GM18873 (cell line): ENCODE measurements around the gene MNX1.

Experiments
- ATAC-seq: cut with Tn5 transposase; IDR thresholded peaks from one replicate; pipeline ENCODE4 v1.9.1; 2021; ENCODE audit warnings: mild to moderate bottlenecking, moderate library complexity, moderate number of reproducible peaks; ENCODE audit not compliant: unreplicated experiment, low FRiP score

MNX1 gene

GRCh38 chr7:157017149-157017548, 6.7 kb upstream of the MNX1 start:
- ATAC-seq = no peak

DNA sequence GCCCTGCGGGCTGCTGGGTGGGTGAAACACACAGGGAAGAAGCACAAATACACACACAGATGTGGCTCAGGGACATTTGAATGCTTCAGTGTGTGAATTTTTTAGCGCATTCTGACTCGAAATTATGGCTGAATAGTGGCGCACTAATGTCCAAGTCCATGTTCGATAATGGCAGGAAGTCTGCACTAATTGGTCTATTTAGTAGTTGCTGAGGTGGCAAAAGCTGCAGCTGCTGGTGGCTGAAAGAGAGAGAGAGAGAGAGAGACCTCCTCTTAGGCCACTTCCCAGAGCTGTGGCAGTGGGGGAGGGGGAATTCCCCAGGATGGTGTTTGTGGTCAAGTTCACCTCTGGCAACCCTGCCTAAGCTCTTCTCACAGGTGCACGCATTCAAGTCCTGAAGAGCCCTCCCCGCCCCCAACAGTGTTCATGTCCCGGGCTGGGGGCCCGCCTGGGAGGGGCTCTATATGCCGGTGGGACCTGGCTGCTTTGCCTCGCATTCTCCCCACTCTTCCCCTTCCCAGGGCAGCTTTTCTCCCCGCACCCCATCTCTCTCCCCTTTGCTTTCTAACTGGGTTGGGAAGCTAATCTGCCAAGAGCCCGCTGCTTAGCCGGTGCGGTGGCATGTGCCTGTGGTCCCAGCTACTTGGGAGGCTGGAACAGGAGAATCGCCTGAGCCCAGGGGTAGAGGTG, 6.0 kb upstream of the MNX1 start:
- ATAC-seq = peak; percentile 86

DNA sequence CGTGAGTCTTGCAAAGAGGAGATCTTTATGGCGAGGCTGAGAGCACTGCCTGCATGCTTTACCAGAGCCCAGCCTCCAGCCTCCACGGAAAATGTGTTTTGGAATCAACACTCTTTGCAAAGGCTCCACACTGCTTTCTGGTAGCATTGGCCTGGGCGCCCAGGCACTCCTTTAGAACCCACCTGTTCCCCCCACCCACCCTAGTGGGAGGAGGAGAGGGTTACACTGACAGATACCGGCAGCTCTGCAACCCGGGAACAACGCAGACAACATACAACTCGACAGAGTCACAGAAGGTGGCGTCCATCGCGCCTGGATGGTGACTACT, 5.5 kb upstream of the MNX1 start:
- peak; percentile 4 for ATAC-seq

DNA sequence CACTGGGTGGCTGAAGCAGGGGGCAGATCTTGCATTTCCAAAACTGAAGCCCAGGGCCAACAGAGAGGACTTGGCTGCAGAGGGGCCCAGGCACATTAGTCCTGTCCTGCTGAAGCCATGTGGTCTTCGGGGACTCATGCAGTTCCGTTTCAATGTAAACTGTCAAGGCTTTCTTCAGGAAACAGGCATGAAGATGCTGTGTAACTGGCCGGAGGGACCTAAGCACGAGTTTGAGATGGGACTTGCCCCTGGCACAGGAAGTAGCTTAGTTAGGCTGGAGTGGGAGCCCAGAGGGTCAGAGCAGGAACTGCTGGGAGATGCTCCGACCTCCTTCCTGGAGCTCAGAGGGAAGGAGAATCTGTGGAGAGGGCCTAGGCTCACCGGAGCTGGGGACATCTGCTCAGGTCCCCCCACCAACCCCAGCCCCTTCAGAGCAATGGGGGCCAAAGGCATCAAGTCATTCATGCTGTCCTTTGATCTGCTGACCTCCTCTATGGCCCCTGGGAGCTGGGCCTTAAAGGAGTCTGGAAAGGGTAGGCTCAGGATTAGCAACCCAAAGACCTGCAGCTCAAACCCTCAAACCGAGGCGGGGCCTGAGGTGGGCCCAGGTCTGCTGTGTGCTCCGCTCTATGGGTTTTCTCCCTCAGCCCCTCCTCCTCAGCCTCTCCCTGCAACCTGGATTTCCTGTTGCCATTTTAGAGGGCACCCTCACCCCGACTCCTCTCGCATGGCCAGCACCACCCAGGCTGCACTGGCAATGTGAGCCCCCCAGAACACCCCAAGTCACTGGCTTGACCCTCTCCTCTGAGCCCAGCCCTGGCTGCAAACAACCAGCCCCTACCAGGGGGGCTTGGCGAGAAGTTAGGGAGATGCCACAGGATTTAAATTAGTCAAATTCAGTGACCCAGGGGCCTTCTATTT, 4.4 kb upstream of the MNX1 start:
- ATAC-seq = no peak

- no peak for ATAC-seq
These were observed 3.4 kb upstream of the MNX1 start for GRCh38 chr7:157013602-157014549.

GRCh38 chr7:157013101-157013500, 2.6 kb upstream of the MNX1 start:
- no peak for ATAC-seq

- no peak for ATAC-seq
These were observed 1.7 kb upstream of the MNX1 start for GRCh38 chr7:157012113-157012547.

- no peak for ATAC-seq
These were observed 1.1 kb upstream of the MNX1 start for GRCh38 chr7:157011333-157012112.

- ATAC-seq = peak; percentile 38
These were observed 480 bp downstream of the MNX1 start for GRCh38 chr7:157009778-157010587.

DNA sequence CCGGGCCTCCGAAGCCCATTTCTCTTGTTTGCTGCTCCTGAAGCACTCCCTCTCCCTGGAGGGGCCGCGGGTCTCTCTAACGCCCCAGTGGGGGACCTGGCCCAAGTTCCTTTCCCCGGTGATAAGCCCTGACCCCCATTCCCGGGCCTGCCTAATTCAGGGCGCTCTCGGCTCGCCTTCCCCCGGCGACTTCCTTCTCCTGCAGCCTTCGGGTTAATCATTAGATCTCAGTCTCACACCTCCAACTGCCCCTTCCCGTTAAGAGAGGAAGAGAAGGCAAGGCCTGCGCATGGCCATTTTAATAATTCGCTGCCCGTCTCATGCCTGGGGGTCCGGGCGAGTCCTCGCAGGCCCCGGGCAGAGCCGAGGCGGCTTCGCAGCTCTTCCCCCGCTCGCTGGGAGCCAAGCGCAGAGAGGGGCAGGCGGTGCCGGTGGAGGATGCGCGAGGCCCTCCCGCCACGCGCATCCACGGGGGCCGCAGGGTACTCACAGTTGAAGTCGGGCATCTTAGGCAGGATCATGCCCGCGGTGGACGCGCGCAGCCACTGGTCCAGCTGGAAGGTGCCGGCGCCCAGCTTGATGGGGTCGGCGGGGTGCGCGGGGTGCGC, 1.2 kb downstream of the MNX1 start:
- no peak for ATAC-seq

GRCh38 chr7:157008206-157009169, 2.0 kb downstream of the MNX1 start:
- ATAC-seq = no peak

- no peak for ATAC-seq
These were observed 2.9 kb downstream of the MNX1 start for GRCh38 chr7:157007470-157008066.

GRCh38 chr7:157006829-157007469, 3.5 kb downstream of the MNX1 start:
- no peak for ATAC-seq

DNA sequence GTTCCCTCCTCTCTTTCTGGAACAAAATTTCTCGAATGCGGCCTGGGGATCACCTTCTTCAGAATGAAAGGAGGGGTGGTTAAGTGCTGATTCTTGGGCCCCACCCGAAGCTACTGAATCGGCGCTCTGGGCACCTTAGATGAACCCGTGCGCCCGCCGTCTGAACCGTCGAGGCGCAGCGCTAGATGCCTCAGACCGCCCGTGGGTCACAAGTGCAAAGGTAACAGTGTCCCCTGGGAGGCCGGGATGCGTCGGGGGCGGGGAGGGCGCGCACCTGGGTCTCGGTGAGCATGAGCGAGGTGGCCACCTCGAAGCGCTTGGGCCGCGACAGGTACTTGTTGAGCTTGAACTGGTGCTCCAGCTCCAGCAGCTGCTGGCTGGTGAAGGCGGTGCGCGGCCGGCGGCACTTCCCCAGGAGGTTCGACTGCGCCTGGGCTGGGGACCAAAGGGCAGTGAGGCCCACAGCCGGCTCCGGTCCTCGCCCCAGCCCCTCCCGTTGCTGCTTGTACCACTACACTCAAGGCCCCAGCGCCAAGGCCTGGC, 4.2 kb downstream of the MNX1 start:
- no peak for ATAC-seq

DNA sequence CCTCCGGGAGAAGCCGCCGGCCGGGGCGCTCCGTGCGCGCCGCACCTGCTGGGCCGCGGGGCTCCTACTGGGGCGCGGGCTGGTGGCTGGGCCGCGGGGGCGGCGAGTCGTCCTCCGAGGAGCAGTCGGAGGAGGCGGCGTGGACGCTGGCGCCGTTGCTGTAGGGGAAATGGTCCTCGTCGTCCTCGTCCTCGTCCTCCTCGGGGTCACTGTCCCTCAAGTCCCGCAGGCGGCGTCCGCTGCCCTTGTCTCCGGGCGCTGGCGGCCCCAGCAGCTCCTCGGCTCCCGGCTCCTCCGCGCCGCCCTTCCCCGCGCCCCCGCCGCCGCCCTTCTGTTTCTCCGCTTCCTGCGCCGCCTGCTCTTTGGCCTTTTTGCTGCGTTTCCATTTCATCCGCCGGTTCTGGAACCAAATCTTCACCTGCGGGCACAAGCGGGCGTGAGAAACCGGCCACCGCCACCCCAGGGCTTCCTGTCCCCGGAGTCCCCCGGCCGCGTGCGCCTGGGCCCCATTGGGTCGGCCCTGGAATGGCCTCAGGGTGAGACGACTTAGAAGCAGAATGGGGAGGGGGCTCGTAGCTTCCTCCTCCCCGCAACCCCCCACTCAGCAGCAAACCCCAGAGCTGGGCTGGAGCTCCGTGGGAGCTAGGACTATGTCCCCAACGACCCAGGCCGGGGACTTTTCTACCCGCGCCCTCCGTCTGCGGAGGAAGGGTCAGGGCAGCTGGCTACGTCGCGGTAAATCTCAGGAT, 4.8 kb downstream of the MNX1 start:
- no peak for ATAC-seq
